Measurements from ENCODE around the gene VPS18.

The VPS18 gene

DNA sequence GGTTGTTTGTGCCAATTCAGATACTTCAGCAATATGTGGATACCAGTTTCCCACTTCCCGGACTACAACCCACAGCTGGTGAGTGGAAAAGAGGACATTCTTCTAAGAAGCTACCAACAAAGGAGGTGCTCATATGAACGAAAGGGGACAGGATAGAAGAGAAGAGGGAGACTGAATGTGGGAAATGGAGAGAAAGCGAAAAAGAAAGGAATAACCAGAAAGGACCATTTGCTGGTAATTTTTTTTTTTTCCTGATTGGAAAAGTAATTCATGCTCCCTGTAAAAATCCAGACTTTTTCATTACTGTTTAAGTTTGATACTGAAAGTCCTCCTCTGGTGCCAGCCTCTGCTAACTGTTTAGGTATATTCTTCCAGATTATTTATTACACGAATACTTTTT lies 57.5 kb downstream of the VPS18 start:
- no peak overlapping the region for H3K4me3 ChIP-seq (ENCODE audit: low read length)
- TF ChIP-seq, protein P1, sequence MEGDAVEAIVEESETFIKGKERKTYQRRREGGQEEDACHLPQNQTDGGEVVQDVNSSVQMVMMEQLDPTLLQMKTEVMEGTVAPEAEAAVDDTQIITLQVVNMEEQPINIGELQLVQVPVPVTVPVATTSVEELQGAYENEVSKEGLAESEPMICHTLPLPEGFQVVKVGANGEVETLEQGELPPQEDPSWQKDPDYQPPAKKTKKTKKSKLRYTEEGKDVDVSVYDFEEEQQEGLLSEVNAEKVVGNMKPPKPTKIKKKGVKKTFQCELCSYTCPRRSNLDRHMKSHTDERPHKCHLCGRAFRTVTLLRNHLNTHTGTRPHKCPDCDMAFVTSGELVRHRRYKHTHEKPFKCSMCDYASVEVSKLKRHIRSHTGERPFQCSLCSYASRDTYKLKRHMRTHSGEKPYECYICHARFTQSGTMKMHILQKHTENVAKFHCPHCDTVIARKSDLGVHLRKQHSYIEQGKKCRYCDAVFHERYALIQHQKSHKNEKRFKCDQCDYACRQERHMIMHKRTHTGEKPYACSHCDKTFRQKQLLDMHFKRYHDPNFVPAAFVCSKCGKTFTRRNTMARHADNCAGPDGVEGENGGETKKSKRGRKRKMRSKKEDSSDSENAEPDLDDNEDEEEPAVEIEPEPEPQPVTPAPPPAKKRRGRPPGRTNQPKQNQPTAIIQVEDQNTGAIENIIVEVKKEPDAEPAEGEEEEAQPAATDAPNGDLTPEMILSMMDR (conservative IDR thresholded peaks at IDR 0.05; ENCODE audit: low read length) = no peak
- no peak for DNase-seq (ENCODE audit: low read depth)

DNA sequence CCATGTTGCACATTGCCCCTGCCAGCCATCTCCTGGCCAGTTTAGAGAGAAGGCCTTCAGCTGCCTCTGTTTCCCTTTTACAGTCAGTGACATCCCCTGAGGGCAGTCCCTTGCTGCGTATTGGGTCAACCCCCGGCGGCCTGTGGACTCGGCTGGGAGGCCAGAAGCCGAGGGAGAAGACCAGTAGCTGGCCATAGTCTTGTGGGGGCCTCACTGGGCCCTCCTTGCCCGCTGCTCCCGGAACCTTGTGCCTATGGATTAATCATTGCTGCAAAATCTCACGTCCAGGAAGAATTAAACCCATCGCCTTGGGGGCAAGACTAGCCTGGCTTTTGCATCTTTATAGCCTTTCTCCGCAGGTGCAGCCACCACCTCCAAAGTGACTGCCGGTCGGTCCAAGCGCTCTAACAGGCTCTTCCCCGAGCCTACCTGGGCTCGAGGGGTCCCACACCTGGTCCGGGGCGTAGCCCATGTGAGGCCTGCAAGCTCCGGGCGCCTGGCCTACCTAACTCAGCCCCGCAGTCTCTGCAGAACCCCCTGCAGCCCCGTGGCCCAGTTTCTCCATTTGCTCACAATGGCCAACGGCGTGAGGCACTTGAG lies 58.2 kb downstream of the VPS18 start:
- DNase-seq (ENCODE audit: low read depth) = no peak
- H3K4me3 ChIP-seq (ENCODE audit: low read length) = peak overlapping the region; percentile 98
- TF ChIP-seq, protein P1 (conservative IDR thresholded peaks at IDR 0.05; ENCODE audit: low read length) = no peak

- peak within 1 kb of the TSS; percentile 98 for H3K4me3 ChIP-seq (ENCODE audit: low read length)
- TF ChIP-seq, protein P1 (conservative IDR thresholded peaks at IDR 0.05; ENCODE audit: low read length) = no peak
- DNase-seq (ENCODE audit: low read depth) = peak; percentile 97
Measured at GRCh38 chr15:40952901-40953712, 58.9 kb downstream of the VPS18 start, which contains the start of gene CHAC1. CHAC1 (plus strand) TSS chr15:40953471; CDS start chr15:40953584, 113 bp downstream.
